Neural cell (in vitro differentiated cells): ENCODE results near the gene PKNOX2. TPM values are rescaled to one million over a fixed set of nuclear protein-coding genes. Genes with fewer than 3 reads are reported as not detected.

Experiments
- H2AFZ ChIP-seq: fragments of 200-600, 300-800 bp; sonication (generic), shearing (Covaris generic); 2 replicates; pipeline ENCODE4 v1.6.0; 2014; ENCODE audit warnings: low read depth, mild to moderate bottlenecking, antibody characterized with exemption, low read length, moderate library complexity
- H3F3A ChIP-seq: fragments of 200-600 bp; shearing (Covaris generic); 2 replicates; pipeline ENCODE4 v1.6.1; 2016; ENCODE audit warnings: mild to moderate bottlenecking, moderate library complexity, mixed read lengths, antibody characterized with exemption, low read length; ENCODE audit not compliant: insufficient read depth, poor library complexity, severe bottlenecking
- H3K27ac ChIP-seq: fragments of 200-600, 300-800 bp; sonication (generic), shearing (Covaris generic); 2 replicates; pipeline ENCODE4 v1.5.1; 2014; ENCODE audit warnings: mild to moderate bottlenecking, low read length, moderate library complexity
- H3K27me3 ChIP-seq: fragments of 300-800, 200-600 bp; sonication (generic), shearing (Covaris generic); 2 replicates; pipeline ENCODE4 v1.6.0; 2014; ENCODE audit warnings: mild to moderate bottlenecking, low read depth, low read length, moderate library complexity; ENCODE audit not compliant: insufficient read depth
- H3K36me3 ChIP-seq: fragments of 300-800, 200-600 bp; sonication (generic), shearing (Covaris generic); 2 replicates; pipeline ENCODE4 v1.5.1; 2014; ENCODE audit warnings: mild to moderate bottlenecking, antibody characterized with exemption, low read length, moderate library complexity; ENCODE audit not compliant: insufficient read depth
- H3K4me2 ChIP-seq: fragments of 300-800, 200-600 bp; sonication (generic), shearing (Covaris generic); 2 replicates; pipeline ENCODE4 v1.6.0; 2014; ENCODE audit warnings: mild to moderate bottlenecking, low read length
- H3K4me3 ChIP-seq: fragments of 300-800, 200-600 bp; sonication (generic), shearing (Covaris generic); 2 replicates; pipeline ENCODE4 v1.5.1; 2014; ENCODE audit warnings: mild to moderate bottlenecking, low read length, moderate library complexity
- H3K79me2 ChIP-seq: fragments of 200-600 bp; shearing (Covaris generic); replicated peaks from 2 replicates; pipeline ENCODE4 v1.6.0; 2014; ENCODE audit warnings: mild to moderate bottlenecking, low read length, moderate library complexity; ENCODE audit not compliant: insufficient read depth
- H3K9ac ChIP-seq: fragments of 300-800, 200-600 bp; sonication (generic), shearing (Covaris generic); 2 replicates; pipeline ENCODE4 v1.6.1; 2016; ENCODE audit warnings: mild to moderate bottlenecking, low read length, mixed read lengths
- H3K9me2 ChIP-seq: fragments of 200-600 bp; shearing (Covaris generic); 2 replicates; pipeline ENCODE4 v1.6.1; 2016; ENCODE audit warnings: mild to moderate bottlenecking, low read length, mixed read lengths; ENCODE audit not compliant: insufficient read depth
- H3K9me3 ChIP-seq: fragments of 200-600, 300-800 bp; sonication (generic), shearing (Covaris generic); 2 replicates; pipeline ENCODE4 v1.6.1; 2016; ENCODE audit warnings: mild to moderate bottlenecking, mixed run types, low read length, moderate library complexity, mixed read lengths
- H4K20me1 ChIP-seq: fragments of 200-600 bp; shearing (Covaris generic); 2 replicates; pipeline ENCODE4 v1.6.1; 2016; ENCODE audit warnings: mild to moderate bottlenecking, mixed run types; ENCODE audit not compliant: insufficient read depth
- EP300 ChIP-seq: fragments of 450-650 bp; conservative IDR thresholded peaks from 2 replicates; pipeline ENCODE4 v1.6.1; 2014; ENCODE audit warnings: antibody characterized with exemption, mild to moderate bottlenecking, moderate library complexity; ENCODE audit not compliant: poor library complexity, severe bottlenecking
- EZH2 ChIP-seq: fragments of 200-600, 300-800 bp; shearing (Covaris generic), sonication (generic); IDR thresholded peaks from 2 replicates; pipeline ENCODE4 v1.6.1; 2014; ENCODE audit warnings: antibody characterized with exemption, low read length, borderline replicate concordance, mild to moderate bottlenecking; ENCODE audit not compliant: insufficient read depth, poor library complexity, severe bottlenecking
- MXI1 ChIP-seq: fragments of 450-650 bp; conservative IDR thresholded peaks from 2 replicates; pipeline ENCODE4 v1.6.1; 2014; ENCODE audit warnings: antibody characterized with exemption, mild to moderate bottlenecking; ENCODE audit not compliant: poor library complexity, severe bottlenecking
- POLR2AphosphoS5 ChIP-seq: IDR thresholded peaks from 2 replicates; pipeline ENCODE4 v1.6.1; 2012
- RAD21 ChIP-seq: fragments of 450-650 bp; conservative IDR thresholded peaks from 2 replicates; pipeline ENCODE4 v1.6.1; 2014; ENCODE audit warnings: antibody characterized with exemption, mild to moderate bottlenecking, moderate library complexity
- SMC3 ChIP-seq: fragments of 450-650 bp; conservative IDR thresholded peaks from 2 replicates; pipeline ENCODE4 v1.6.1; 2014; ENCODE audit warnings: antibody characterized with exemption, mild to moderate bottlenecking, moderate library complexity; ENCODE audit not compliant: poor library complexity
- TAF1 ChIP-seq: IDR thresholded peaks from 2 replicates; pipeline ENCODE4 v1.6.1; 2012; ENCODE audit warnings: low read depth
- polyA plus RNA-seq: library from polyadenylated mRNA; depleted of rRNA; stranded (reverse); fragments of >200 nt; gene quantifications from 2 replicates; pipeline ENCODE4 v1.2.3, GENCODE V29; 2014
- TF ChIP-seq, protein P1 (sequence below): IDR thresholded peaks from 2 replicates; pipeline ENCODE4 v1.6.1; 2012; ENCODE audit warnings: borderline replicate concordance
- TF ChIP-seq, protein P2 (sequence below): fragments of 450-650 bp; IDR thresholded peaks from 2 replicates; pipeline ENCODE4 v1.5.1; 2014; ENCODE audit warnings: antibody characterized with exemption, mild to moderate bottlenecking, moderate library complexity; ENCODE audit not compliant: poor library complexity, severe bottlenecking

PKNOX2 gene
- polyA plus RNA-seq, 1 donor from 2014 or later, result 0.99 TPM

DNA sequence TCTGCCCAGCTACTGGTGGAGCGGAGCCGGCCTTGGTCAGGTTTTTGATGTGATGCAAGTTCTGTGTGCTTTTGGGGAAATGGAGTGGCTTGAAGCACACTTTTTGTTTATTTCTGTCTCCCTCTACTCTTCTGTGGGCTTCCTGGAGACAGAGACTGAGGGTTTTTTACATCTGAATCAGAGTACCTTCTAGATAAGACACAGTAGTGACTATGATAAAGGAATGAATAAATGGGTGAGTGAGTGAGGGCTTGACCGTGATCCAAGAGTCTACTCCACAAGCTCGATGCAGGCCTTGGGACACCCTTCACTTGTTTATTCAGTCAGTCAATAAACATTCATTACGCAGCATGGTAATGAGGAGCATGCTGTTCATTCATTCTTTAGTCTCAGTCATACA lies 125.7 kb downstream of the PKNOX2 start:
- H3K27ac ChIP-seq, result no peak overlapping the region
- no peaks in the 10 kb centered on the region for H3F3A ChIP-seq
- H3K4me3 ChIP-seq, result no peak overlapping the region
- no peaks in the 10 kb centered on the region for H4K20me1 ChIP-seq
- TF ChIP-seq, protein P1, sequence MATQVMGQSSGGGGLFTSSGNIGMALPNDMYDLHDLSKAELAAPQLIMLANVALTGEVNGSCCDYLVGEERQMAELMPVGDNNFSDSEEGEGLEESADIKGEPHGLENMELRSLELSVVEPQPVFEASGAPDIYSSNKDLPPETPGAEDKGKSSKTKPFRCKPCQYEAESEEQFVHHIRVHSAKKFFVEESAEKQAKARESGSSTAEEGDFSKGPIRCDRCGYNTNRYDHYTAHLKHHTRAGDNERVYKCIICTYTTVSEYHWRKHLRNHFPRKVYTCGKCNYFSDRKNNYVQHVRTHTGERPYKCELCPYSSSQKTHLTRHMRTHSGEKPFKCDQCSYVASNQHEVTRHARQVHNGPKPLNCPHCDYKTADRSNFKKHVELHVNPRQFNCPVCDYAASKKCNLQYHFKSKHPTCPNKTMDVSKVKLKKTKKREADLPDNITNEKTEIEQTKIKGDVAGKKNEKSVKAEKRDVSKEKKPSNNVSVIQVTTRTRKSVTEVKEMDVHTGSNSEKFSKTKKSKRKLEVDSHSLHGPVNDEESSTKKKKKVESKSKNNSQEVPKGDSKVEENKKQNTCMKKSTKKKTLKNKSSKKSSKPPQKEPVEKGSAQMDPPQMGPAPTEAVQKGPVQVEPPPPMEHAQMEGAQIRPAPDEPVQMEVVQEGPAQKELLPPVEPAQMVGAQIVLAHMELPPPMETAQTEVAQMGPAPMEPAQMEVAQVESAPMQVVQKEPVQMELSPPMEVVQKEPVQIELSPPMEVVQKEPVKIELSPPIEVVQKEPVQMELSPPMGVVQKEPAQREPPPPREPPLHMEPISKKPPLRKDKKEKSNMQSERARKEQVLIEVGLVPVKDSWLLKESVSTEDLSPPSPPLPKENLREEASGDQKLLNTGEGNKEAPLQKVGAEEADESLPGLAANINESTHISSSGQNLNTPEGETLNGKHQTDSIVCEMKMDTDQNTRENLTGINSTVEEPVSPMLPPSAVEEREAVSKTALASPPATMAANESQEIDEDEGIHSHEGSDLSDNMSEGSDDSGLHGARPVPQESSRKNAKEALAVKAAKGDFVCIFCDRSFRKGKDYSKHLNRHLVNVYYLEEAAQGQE, result no peak
- TF ChIP-seq SMC3, result no peak
- no peak for TF ChIP-seq MXI1
- no peak for TF ChIP-seq EZH2
- TF ChIP-seq, protein P2, sequence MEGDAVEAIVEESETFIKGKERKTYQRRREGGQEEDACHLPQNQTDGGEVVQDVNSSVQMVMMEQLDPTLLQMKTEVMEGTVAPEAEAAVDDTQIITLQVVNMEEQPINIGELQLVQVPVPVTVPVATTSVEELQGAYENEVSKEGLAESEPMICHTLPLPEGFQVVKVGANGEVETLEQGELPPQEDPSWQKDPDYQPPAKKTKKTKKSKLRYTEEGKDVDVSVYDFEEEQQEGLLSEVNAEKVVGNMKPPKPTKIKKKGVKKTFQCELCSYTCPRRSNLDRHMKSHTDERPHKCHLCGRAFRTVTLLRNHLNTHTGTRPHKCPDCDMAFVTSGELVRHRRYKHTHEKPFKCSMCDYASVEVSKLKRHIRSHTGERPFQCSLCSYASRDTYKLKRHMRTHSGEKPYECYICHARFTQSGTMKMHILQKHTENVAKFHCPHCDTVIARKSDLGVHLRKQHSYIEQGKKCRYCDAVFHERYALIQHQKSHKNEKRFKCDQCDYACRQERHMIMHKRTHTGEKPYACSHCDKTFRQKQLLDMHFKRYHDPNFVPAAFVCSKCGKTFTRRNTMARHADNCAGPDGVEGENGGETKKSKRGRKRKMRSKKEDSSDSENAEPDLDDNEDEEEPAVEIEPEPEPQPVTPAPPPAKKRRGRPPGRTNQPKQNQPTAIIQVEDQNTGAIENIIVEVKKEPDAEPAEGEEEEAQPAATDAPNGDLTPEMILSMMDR, result no peak
- no peak for TF ChIP-seq EP300
- no peak for TF ChIP-seq TAF1
- TF ChIP-seq RAD21, result no peak
- TF ChIP-seq POLR2AphosphoS5, result no peak
- H3K9me2 ChIP-seq, result no peaks in the 10 kb centered on the region
- no peaks in the 10 kb centered on the region for H3K79me2 ChIP-seq
- H3K9ac ChIP-seq, result no peak overlapping the region
- no peak overlapping the region for H2AFZ ChIP-seq
- H3K36me3 ChIP-seq, result no peaks in the 10 kb centered on the region
- no peak overlapping the region for H3K4me2 ChIP-seq
- no peaks in the 10 kb centered on the region for H3K9me3 ChIP-seq
- no peaks in the 10 kb centered on the region for H3K27me3 ChIP-seq

DNA sequence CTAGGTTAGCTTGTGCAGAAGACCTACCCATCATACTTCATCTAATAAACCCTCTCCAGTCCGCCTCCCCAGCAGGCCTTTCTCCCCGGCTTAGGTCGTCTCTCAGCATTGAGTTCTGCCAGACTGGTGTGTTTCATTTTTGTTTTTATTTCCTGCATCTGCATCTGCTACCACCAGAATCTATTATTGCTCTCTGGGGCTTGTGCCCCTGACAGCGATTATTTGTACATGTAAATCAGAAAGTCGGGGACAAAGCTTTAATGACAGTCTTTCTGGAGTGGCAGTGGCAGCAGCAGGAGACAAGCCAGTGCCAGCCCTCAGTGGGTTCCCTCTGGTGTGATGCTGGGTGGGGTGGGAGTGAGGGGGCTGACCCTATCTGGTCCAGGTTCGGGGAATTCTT lies 127.5 kb downstream of the PKNOX2 start:
- Histone ChIP-seq H3K9me2 (no peaks in the 10 kb centered on the region), H3K27ac (no peak overlapping the region), H3F3A (no peaks in the 10 kb centered on the region), H3K79me2 (no peaks in the 10 kb centered on the region), H3K27me3 (no peaks in the 10 kb centered on the region), H3K4me2 (no peak overlapping the region), H4K20me1 (no peaks in the 10 kb centered on the region), H3K9me3 (no peaks in the 10 kb centered on the region), H3K36me3 (no peaks in the 10 kb centered on the region), H2AFZ (no peak overlapping the region), H3K4me3 (no peak overlapping the region), H3K9ac (no peak overlapping the region)
- TF ChIP-seq, protein P1, result no peak
- no peak for TF ChIP-seq RAD21
- TF ChIP-seq, protein P2, result no peak
- TF ChIP-seq SMC3, result no peak
- TF ChIP-seq MXI1, result no peak
